ENCODE data around the gene NSMF. TPM values are rescaled to one million over a fixed set of nuclear protein-coding genes. Genes with fewer than 3 reads are reported as not detected.
"Not testable (repeated sequence)": the region's sequence is repeated elsewhere in the genome, so short reads cannot be mapped to it uniquely, and the experiment has no call there.

The NSMF gene
- total RNA-seq, 1 donor from 2014 or later: 20.4 TPM

DNA sequence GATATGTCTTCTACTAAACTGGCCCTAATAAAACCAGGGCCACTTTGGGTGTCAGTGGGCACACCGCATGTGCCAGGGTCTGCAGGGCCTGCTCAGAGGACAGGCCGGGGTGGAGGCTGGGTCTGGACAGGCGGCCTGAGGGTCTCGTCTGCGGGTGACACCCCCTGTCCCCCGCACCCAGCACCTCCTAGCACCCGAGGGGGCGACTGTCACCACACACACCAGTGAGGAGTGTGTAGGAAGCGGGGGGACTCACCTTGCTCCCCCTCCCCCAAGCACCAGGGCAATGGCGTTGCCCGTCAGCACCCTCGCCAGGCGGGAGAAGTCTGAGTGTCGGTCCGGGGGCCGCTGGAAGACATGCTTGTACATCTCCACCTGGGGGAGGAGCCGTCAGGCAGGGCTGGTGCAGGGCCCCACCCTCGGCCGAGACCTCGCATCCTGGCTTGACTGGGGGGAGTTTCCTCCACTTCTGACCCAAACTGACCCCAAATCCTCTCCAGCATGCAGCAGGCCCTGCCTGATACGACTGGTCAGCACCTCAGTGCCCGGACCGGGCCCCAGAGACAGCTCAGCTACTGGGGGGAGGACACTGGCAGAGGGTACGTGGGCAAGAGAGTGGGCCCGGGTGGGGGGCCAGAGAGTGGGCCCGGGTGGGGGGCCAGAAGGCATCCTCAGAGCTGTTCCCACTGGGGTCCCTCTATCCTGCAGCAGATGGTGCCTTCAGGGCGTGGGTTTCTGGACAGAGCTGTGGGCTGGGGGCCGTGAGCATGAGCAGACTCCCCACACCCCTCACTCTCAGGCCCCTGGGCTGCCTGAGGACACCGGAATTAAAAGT, 18.9 kb upstream of the NSMF start:
- DNase-seq (ENCODE audit: low read depth): no peak

GRCh38 chr9:137476856-137477255, 17.7 kb upstream of the NSMF start:
- no peak for DNase-seq (ENCODE audit: low read depth)

- no peak for DNase-seq (ENCODE audit: low read depth)
Measured at GRCh38 chr9:137475666-137476065, 16.5 kb upstream of the NSMF start.

DNA sequence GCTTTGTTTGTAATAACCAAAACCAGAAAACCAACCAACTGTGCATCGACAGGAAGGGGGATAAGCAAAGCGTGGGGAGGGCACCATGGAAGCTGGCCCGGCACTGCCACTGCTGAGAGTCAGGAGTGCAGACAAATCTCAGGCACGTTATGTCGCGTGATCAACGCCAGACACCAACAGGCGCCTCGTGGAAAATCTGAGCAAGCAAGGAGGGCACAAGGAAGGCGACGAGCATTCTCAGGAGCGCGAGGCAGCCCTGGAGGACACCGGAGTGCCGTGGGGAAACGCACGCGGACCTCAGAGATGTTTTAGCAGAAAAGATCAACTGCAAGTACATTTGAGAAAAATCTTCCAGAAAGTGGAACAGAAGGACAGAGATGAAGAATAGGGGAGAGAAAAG, 15.1 kb upstream of the NSMF start:
- DNase-seq (ENCODE audit: low read depth): no peak

DNA sequence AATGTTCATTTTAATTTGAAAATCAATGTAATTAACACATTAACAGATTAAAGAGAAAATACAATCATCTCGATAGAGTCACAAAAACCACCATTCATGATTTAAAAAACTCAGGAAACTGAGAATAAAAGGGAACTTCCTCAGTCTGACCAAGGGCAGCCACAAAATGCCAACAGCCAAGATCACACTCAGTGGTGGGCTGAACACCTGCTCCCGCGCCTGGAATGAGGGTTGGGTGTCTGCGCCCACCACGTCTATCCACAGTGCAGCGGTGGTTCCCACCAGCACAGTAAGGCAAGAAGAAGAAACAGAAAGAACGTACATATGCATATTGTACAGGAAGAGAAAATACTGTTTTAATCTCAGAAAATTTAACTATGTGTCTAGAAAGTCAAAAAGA, 11.7 kb upstream of the NSMF start:
- no peak for DNase-seq (ENCODE audit: low read depth)

- DNase-seq (ENCODE audit: low read depth): no peak
Measured at GRCh38 chr9:137467896-137468295, 8.8 kb upstream of the NSMF start.

DNA sequence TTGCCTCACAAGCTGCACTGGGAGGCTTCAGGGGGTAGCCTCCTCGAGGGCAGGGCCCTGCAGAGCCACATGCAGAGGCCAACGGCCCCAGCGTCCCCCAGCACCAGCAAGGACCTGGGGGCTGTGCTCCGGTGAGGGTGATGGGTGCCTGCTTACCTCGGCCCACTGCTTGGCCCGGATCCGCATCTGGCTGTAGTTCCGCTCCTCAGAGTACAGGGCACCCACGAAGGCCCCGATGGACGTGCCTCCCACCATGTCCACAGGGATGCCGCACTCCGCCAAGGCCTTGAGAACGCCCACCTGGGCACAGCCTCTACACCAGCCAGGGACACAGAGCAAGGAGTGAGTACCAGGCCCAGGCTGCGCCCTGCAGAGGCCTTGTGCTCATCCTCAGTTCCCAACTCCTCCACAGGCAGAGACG, 8.0 kb upstream of the NSMF start:
- DNase-seq (ENCODE audit: low read depth): no peak

GRCh38 chr9:137466389-137467085, 7.4 kb upstream of the NSMF start:
- not testable (repeated sequence) for DNase-seq (ENCODE audit: low read depth)

DNA sequence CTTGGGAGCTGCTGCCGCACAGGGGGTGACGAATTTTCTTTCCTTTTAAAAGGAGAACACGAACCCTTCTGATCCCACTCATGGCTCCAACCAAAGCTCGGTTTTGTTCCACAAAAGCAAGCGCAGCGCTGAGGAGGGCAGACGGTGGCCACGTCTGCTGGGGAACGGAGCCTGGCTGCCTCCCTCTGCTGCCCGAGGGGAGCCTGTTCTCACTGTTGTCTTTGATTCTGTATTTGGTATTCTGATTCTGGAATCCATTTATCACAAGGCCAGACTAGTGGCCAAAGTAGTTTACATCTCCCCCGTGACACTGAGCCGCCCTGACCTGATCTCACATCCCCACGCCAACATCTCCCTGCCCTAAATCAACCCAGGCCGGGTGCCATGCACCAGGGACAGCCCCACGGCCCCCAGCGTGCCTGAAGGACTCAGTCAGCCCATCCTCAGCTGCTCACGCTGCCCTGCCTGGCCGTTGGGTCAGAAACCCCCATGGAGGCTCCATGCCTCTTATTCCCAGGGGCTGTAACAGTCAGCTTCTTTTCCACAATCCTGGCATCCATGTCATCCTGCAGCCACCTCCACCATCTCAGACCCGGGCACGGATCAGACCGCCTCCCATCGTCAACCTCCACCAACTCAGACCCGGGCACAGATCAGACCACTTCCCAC, 6.7 kb upstream of the NSMF start:
- DNase-seq (ENCODE audit: low read depth): no peak

DNA sequence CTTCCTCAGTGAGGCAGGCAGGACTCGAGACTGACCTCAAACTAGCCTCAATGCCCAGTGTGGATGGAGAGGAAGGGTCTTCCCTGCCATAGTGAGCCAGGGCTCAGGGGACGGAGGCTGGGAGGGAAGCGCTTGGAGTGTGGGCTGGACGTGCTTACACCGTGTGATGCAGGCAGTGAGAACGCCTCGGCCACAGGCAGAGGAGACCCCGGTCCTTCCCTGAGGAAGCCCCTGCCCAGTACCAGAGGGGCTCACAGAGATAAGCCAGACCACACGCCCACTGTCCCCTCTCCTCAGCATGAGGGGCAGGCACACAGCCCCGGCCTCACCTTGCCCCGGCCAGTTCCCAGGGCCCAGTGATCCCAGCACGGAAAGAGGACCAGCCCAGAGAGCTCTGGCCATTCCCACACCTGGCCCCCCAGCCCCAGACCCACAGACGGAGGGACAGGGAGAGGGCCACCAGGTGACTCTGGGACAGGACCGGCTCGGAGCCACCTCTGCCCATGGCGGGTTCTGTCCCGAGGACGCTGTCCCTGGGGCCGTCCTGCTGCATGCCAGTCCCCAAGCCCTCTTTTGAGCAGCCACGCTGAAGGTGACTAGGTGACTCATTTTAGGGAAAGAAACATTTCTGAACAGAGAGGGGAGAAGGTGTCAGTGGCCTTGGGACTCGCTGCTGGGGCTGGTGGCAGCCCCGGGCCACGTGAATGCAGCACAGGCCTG, 6.0 kb upstream of the NSMF start:
- DNase-seq (ENCODE audit: low read depth): no peak

- DNase-seq (ENCODE audit: low read depth): no peak
Measured at GRCh38 chr9:137464291-137464999, 5.3 kb upstream of the NSMF start.

- DNase-seq (ENCODE audit: low read depth): no peak
Measured at GRCh38 chr9:137463931-137464290, 4.8 kb upstream of the NSMF start.

DNA sequence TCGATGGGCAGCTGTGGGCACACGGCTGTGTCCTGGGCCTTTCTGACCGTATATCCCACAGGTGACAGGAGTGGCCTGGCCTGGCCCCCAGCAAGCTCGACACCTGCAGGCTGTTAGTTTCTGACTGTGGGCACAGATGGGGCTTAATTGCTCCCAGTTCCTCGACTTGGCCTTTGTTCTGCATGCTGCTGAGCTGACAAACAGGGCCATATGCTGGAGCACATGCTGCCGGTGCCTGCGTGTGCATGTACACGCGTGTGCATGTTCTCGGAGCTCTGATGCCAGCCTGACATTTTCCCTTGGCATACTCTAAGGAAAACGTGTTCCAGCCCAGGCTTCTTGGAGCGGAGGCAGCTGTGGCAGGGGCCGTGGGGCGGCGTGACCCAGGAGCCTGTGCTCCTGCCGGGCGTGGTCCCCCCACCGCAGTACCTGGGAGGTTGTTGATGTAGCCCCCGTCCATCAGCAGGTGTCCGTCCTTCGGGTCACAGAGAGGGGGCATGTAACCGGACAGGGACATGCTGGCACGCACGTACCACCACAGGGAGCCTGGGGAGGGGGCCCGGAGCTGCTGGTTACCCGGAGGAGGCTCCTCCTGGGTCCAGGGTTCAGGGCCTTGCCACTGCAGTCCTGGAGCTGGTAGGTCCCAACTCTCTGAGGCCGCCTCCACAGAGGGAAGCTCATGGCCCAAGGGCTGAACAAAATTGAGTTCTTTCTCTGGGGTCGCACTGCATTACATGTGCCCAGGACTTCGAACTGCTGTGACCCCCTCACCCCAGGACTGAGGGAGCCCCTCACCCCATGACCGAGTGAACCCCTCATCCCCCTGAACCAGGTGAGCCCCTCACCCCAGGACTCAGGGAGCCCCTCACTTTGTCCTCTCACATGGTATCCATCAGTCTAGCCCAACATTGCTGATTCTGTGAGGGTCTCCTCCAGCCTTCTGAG, 4.1 kb upstream of the NSMF start:
- no peak for DNase-seq (ENCODE audit: low read depth)

DNA sequence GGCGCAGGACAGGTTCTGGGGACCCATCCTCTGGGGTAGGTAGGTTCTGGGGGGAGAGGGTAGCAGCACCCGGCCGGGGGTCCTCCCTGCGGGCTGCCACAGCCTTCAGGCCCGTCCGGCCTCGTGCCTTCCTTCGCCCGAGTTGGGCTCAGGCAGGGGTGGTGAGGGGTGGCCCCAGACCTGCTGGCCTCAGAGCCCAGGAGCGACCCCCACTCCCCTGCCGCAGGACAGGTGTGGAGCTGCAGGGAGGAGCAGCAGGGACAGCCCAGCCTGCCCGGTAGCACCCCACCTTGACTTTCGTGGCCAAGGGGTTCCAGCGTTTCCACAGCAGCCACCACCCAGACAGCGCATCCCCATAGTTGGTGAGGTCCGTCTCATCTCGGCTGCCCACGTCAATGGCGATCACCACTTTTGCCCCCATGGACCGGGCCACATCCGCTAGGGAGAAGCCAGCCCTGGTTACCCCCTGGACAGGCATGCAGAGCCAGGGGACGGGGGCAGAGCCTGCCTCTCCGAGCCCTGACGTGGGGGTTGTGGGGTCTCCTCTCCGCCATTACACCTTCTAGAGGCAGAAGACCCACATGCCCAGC, 3.4 kb upstream of the NSMF start:
- no peak for DNase-seq (ENCODE audit: low read depth)

DNA sequence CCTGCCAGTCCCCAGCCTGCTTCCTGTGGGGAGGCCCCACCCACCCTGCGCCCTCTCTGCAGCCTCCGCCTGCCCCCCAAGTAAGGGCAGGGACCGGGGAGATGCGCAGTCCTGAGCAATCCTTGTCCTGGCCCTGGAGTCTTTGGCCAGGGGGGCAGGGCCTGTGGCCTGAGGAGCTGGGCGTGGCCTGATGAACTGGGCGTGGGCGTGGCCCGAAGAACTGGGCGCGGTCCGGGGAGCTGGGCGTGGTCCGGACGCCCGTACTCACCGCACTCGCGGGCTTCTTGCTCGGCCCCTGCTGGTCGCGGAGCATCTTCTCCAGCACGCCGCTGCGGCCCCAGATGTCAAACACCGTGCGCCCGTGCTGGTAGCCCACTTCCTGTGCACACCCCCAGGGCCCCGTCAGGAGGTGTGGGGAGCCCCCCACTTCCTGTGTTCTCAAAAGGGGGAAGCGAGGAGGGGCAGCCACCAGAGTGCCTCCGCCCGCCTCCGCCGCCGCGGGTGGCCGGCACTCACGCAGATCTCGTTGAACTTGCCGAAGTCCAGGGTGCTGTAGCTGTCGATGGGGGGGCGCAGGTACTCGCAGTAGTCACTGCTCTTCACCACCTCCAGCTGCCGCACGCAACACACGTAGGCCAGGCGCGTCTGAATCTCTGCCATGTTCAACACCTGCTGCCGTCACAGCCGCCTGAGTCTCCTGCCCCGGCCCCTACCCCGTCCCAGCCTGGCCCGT, 2.7 kb upstream of the NSMF start:
- no peak for DNase-seq (ENCODE audit: low read depth)

GRCh38 chr9:137461316-137461662, 2.2 kb upstream of the NSMF start:
- DNase-seq (ENCODE audit: low read depth): no peak

GRCh38 chr9:137460363-137461315, 1.5 kb upstream of the NSMF start:
- DNase-seq (ENCODE audit: low read depth): no peak

Data from renal cortical epithelial cell (primary cell).